ENCODE data around the gene PCSK6.

GRCh38 chr15:101447561-101448071 lies 41.9 kb downstream of the PCSK6 start:
- TF ChIP-seq POLR2A (IDR thresholded peaks at IDR 0.05) (no peak), CTCF (IDR thresholded peaks at IDR 0.05) (no peak)

Data from sigmoid colon (tissue), 3 donors.